DMS 273 (cell line): ENCODE results near the gene FLNA.
A peak's percentile ranks its signal among the peaks of the same experiment; 100 is the strongest.

Experiments used
- DNase-seq: peaks from one replicate; lab custom pipeline; 2025; ENCODE audit not compliant: unreplicated experiment; lab: John Stamatoyannopoulos, UW

FLNA gene

GRCh38 chrX:154360155-154360713 is 14.2 kb downstream of the FLNA start:
- DNase-seq = no peak

- DNase-seq = no peak
These were observed 14.9 kb downstream of the FLNA start for GRCh38 chrX:154359362-154360154.

- no peak for DNase-seq
These were observed 15.6 kb downstream of the FLNA start for GRCh38 chrX:154358829-154359228.

- no peak for DNase-seq
These were observed 16.4 kb downstream of the FLNA start for GRCh38 chrX:154358011-154358410.

DNA sequence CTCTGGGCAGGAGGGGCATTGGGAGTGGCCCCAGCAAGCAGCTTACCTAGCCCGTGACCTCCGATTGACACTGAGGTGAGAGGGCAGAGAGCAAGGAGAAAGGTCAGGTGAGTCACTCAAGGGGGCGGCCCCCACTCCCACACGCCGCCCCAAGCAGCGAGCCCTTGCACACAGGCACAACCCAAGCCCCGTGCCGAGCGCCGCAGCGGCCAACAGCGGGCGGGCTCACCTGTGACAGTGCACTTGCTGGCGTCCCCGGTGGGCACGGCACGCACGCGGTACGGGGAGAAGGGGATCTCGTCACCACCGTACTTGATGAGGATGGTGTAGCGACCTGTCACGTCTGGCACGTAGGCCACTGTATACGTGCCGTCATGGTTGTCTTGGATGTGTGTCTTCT is 17.2 kb downstream of the FLNA start:
- DNase-seq = no peak

DNA sequence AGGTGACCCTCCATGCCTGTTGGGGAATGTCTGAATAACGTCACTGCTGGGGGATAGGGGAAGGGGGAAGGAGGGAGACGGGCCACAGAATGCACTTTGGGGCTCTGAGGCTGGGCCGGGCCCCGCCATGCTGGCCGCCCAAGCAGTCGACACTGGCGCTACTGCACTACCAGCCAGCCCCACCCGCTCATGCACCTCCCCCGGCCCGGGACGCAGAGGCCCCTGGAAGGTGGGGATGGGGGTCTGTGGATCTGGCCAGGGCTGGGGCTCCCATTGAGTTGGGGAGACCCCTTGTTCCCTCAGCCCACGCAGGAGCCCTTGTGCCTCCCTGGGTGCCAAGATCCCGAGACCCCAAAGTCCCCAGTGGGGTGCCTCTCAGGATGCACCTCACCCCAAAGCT is 17.8 kb downstream of the FLNA start:
- no peak for DNase-seq

DNA sequence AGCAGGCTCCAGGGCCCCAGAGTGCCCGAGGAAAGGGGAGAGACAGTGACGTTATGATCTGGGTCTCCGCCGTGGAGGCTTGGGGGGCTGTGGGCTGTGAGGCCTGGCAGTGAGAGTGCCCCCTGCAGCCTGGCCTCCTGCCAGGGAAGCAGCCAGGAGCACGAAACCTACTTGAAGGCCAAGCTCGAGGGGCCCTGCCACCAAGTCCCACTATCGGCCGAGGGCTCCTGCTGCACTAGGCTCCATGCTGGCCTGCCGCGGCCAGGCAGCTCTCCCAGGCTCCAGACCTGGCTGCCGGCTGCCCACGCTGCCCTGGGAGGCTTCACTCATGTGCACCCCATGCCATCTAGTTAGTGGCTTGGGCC is 18.7 kb downstream of the FLNA start:
- DNase-seq = peak; percentile 26

- no peak for DNase-seq
These were observed 19.2 kb downstream of the FLNA start for GRCh38 chrX:154355094-154355775.

DNA sequence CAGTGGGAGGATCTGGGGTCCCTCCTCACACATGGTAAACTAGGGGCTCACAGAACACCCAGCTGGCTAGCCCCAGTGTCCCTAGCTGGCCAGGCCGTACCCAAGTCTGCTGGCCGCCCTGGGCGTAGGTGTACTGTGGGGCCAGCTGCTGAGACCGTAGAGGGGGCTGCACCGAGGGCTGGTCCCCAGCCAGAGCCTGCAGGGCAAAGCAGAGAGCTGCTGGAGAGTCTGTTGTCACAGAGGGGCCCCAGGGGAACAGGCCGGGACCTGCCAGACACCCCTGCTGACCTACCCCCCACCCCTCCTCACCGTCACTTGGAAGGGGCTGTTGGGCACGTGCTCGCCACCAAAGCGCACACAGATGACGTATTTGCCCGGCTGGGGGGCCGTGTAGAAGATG is 19.9 kb downstream of the FLNA start:
- DNase-seq = no peak

GRCh38 chrX:154354013-154354412 is 20.4 kb downstream of the FLNA start:
- no peak for DNase-seq

- no peak for DNase-seq
These were observed 21.1 kb downstream of the FLNA start for GRCh38 chrX:154353172-154353843.

DNA sequence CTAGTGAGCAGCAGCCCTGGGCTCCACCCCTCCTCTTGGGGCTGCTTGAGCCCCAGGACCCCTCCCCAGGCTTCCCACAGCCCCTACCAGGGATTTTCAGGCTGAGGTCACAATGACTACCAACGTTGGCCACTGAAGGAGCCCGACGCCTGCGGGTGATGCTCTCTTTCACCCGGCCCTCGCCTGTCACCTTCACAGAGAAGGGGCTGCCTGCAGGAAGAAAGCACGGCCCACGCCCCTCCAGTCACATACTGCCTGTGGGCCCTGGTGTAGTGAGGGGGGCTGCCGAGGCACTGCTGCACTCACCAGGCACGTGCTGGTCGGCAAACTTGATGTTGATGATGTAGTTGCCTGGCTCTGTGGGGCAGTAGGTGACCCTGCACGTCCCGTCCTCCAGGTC is 22.0 kb downstream of the FLNA start:
- no peak for DNase-seq

- no peak for DNase-seq
These were observed 22.4 kb downstream of the FLNA start for GRCh38 chrX:154352012-154352401.

DNA sequence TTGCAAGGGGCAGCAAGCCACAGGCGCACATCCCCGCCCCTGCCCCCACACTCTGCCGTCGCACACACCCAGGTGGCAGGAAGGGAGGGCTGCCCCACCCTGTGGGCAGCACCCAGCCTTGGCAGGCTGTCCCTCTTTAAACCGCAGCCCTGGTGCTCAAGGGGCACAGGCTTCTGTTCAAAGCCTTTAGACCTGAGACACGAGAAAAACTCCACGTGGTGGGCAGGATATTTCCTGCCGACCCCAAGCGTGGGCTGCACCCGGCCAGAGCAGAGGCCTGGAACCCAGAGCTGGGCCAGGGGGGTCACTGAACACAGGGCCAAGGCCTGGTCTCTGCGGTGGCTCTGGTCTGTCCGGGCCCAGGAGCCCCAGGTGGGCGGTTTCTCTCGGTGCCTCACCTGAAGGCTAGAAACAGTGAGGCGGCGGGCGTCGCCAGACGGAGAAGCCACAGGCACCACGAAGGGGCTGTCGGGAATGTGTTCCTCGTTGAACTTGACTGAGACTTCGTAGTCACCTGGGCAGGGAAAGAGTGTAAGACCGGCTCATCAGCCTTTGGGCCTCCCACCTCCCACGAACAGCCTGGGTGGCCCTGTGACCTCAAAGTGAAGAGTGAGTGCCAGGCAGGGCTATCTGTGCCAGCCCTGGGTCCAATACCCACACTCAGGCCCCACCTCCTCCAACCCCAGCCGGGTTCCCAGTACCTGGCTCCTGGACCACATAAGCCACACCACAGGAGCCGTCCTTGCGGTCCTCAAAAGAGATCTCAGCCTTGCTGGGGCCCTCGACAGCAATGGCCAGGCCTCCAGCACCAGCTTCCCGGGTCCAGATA is 23.0 kb downstream of the FLNA start:
- DNase-seq = no peak

DNA sequence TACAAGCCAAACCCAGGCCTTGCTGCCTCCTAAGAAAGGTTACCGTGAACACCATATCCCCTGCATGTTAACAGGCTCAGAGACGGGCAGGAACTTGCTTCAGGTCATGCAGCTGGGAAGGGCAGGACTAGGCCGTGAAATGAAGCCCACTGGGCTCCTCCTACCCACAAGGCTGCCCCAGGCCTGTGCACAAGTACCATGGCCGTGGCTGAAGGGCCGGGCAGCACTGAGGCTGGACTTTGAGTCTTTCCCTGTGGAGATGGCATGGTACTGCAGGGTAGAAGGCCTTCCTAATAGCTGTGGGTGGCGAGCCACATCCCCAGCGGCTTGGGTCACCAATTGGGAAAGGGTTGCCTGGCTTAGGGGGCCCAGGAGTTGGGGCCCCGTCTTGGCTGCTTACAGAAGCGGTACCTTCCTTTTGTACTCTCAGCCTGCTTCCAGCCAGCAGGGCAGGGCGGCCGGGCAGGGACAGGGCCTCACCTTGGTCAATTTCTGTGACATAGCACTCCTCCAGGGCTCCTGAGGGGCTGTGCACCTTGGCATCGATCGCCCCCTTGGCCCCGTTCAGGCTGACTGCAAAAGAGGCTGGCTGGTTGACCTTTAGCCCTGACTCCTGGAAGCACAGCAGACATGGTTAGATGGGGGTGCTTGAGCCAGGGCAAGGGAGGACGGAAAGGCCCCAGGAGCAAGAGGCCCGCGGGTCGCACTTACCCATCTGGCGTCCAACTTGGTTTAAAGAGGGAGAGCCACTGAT is 23.8 kb downstream of the FLNA start:
- DNase-seq = no peak

DNA sequence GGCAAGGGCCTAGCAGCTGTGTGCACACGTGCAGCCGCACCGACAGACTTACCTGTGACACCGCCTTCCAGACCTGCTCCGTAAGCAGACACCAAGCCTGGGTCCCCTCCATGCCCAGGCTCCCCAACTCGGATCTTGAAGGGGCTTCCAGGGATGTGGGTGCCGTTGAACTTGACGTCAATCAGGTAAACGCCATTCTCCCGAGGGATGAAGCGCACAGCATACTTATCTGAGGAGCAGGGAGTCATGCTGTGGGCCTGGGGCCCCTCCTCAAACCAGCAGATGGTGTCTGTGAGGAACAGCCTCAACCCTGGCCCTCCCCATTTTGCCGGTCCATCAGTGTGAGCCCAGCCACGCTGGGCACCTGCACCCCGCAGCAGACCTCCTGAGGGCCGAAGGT is 24.5 kb downstream of the FLNA start:
- no peak for DNase-seq

GRCh38 chrX:154349359-154349935 is 25.0 kb downstream of the FLNA start:
- no peak for DNase-seq

GRCh38 chrX:154348646-154349358 is 25.6 kb downstream of the FLNA start:
- no peak for DNase-seq

GRCh38 chrX:154348114-154348531 is 26.3 kb downstream of the FLNA start:
- peak; percentile 32 for DNase-seq
